PFSK-1 (cell line): ENCODE measurements around the gene ARPC1B.

Source experiments
- FOXP2 ChIP-seq: optimal IDR thresholded peaks from 2 replicates; pipeline ENCODE3; 2011; ENCODE audit warnings: borderline replicate concordance, control low read depth, inconsistent platforms; ENCODE audit not compliant: insufficient read depth; ENCODE audit errors: extremely low read length, extremely low read depth
- POLR2AphosphoS5 ChIP-seq: IDR thresholded peaks from 2 replicates; pipeline ENCODE4 v1.6.1; 2012; ENCODE audit warnings: low read depth, mild to moderate bottlenecking, control low read depth, low read length, moderate library complexity
- SIN3A ChIP-seq: IDR thresholded peaks from 2 replicates; pipeline ENCODE4 v1.6.1; 2012; ENCODE audit warnings: mild to moderate bottlenecking, low read length, moderate library complexity, borderline replicate concordance; ENCODE audit not compliant: insufficient read depth
- TAF1 ChIP-seq: IDR thresholded peaks from 2 replicates; pipeline ENCODE4 v1.6.1; 2012; ENCODE audit warnings: low read length, control low read depth, borderline replicate concordance; ENCODE audit not compliant: insufficient read depth
- TF ChIP-seq, protein P1 (sequence below), 2 experiments: IDR thresholded peaks; 2 replicates each; pipeline versions ENCODE4 v1.6.1 to v1.8.0; 2011 to 2012; ENCODE audit warnings: low read depth in 2 of 2, low read length in 2 of 2, control low read depth in 1 of 2, inconsistent platforms in 1 of 2, mild to moderate bottlenecking in 1 of 2, moderate library complexity in 1 of 2; ENCODE audit not compliant: insufficient read depth in 1 of 2

The ARPC1B gene

GRCh38 chr7:99433158-99433557, 58.6 kb downstream of the ARPC1B start:
- TF ChIP-seq, protein P1, sequence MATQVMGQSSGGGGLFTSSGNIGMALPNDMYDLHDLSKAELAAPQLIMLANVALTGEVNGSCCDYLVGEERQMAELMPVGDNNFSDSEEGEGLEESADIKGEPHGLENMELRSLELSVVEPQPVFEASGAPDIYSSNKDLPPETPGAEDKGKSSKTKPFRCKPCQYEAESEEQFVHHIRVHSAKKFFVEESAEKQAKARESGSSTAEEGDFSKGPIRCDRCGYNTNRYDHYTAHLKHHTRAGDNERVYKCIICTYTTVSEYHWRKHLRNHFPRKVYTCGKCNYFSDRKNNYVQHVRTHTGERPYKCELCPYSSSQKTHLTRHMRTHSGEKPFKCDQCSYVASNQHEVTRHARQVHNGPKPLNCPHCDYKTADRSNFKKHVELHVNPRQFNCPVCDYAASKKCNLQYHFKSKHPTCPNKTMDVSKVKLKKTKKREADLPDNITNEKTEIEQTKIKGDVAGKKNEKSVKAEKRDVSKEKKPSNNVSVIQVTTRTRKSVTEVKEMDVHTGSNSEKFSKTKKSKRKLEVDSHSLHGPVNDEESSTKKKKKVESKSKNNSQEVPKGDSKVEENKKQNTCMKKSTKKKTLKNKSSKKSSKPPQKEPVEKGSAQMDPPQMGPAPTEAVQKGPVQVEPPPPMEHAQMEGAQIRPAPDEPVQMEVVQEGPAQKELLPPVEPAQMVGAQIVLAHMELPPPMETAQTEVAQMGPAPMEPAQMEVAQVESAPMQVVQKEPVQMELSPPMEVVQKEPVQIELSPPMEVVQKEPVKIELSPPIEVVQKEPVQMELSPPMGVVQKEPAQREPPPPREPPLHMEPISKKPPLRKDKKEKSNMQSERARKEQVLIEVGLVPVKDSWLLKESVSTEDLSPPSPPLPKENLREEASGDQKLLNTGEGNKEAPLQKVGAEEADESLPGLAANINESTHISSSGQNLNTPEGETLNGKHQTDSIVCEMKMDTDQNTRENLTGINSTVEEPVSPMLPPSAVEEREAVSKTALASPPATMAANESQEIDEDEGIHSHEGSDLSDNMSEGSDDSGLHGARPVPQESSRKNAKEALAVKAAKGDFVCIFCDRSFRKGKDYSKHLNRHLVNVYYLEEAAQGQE (IDR thresholded peaks at IDR 0.05; ENCODE audit: insufficient read depth in 1 of 2, low read depth in 2 of 2, low read length in 2 of 2) = no peak
- no peak for TF ChIP-seq SIN3A
- TF ChIP-seq TAF1 = no peak
- TF ChIP-seq FOXP2 = no peak
- no peak for TF ChIP-seq POLR2AphosphoS5

GRCh38 chr7:99437946-99438572, 63.5 kb downstream of the ARPC1B start:
- no peak for TF ChIP-seq POLR2AphosphoS5
- TF ChIP-seq SIN3A = no peak
- no peak for TF ChIP-seq TAF1
- TF ChIP-seq, protein P1 (IDR thresholded peaks at IDR 0.05; ENCODE audit: insufficient read depth in 1 of 2, low read depth in 2 of 2, low read length in 2 of 2) = no peak
- no peak for TF ChIP-seq FOXP2

DNA sequence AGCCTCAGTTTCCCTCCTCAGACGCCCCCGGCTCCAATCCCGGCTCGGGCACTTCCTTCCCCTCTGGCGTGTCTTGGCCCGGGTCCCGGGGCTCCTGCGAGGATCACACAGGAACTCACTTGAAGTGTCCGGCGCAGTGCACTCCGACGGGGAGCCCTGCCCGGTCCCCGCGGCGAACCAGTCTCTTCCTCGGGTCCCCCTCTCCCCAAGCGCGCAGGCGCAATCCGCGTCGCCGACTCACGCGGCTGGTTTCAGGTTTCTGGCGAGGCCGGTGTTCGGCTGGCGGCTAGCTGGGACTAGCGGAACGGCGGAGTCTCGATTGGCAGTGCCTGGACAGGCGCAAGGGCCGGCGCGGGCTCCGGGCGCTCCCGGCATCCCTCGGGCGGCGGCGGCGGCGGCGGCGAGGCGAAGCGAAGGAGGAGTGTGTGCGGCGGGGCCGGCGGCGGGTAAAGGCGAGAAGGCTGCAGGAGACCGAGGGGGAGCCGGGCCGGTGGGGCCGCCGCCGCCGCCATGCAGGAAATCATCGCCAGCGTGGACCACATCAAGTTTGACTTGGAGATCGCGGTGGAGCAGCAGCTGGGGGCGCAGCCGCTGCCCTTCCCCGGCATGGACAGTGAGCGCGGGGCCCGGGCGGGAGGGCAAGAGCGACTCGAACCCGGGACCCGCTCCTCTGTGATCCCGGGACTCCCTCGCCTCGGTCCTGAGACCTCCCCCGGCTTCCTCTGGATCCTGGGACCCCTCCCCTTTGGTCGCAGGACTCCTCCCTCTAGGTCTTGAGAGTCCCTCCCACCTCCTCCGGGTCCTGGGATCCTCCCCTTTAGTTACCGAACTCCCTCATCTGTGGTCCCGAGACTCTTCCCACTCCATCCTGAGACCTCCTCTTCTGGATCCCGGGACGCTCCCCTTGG, 64.3 kb downstream of the ARPC1B start, which contains the start of the genes CPSF4 and PTCD1:
Gene CPSF4 (plus strand): TSS at position 371 of the 908 bp plus-strand sequence. CDS start 140 bp downstream, at position 511.
Gene PTCD1 (minus strand): TSS at position 226 of the 908 bp plus-strand sequence. CDS start 3,556 bp downstream, outside the sequence.
- TF ChIP-seq TAF1 (peak; percentile 13; the same call in 1 of the 2 replicates), SIN3A (peak; percentile 70; the same call in 1 of the 2 replicates), FOXP2 (peak; percentile 89), POLR2AphosphoS5 (peak; percentile 74)
- TF ChIP-seq, protein P1 (IDR thresholded peaks at IDR 0.05; ENCODE audit: insufficient read depth in 1 of 2, low read depth in 2 of 2, low read length in 2 of 2) = no peak

DNA sequence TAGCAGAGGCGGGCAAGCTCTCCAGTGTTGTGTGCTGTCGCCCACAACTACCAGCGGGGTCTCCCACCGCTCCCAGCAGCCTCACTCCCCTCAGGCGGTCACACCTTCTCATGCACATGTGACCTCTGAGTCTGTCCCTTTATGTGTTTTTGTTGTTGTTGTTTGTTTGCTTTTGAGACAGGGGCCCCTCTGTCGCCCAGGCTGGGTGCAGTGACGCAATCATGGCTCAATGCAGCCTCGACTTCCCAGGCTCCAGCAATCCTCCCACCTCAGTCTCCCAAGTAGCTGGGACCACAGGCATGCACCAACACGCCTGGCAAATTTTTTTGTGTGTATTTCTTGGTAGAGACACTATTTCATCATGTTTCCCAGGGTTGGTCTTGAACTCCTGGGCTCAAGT, 65.7 kb downstream of the ARPC1B start:
- TF ChIP-seq SIN3A (no peak), FOXP2 (no peak), POLR2AphosphoS5 (no peak), TAF1 (no peak)
- TF ChIP-seq, protein P1 (IDR thresholded peaks at IDR 0.05; ENCODE audit: insufficient read depth in 1 of 2, low read depth in 2 of 2, low read length in 2 of 2) = no peak
